ENCODE results near the gene USP32.

The USP32 gene

GRCh38 chr17:60278237-60278636, 113.7 kb downstream of the USP32 start:
- Histone ChIP-seq H3K36me3 (ENCODE audit: control insufficient read depth, insufficient read depth, low read length) (no peaks in the 10 kb centered on the region), H3K27ac (no peak overlapping the region), H3K4me2 (ENCODE audit: low read length) (no peak overlapping the region), H3K4me1 (no peaks in the 10 kb centered on the region), H3K27me3 (ENCODE audit: control insufficient read depth, insufficient read depth, low read length) (no peaks in the 10 kb centered on the region), H3K9ac (no peak overlapping the region), H3K79me2 (no peaks in the 10 kb centered on the region), H3K9me3 (ENCODE audit: control insufficient read depth, low read length) (no peaks in the 10 kb centered on the region), H2AFZ (no peak overlapping the region), H3K4me3 (ENCODE audit: low read depth, low read length) (no peak overlapping the region)
- no peak for TF ChIP-seq CTCF (IDR thresholded peaks at IDR 0.05)

- no peak for TF ChIP-seq CTCF (IDR thresholded peaks at IDR 0.05)
- Histone ChIP-seq H3K36me3 (ENCODE audit: control insufficient read depth, insufficient read depth, low read length) (no peaks in the 10 kb centered on the region), H2AFZ (no peak overlapping the region), H3K4me2 (ENCODE audit: low read length) (no peak overlapping the region), H3K79me2 (no peaks in the 10 kb centered on the region), H3K27me3 (ENCODE audit: control insufficient read depth, insufficient read depth, low read length) (no peaks in the 10 kb centered on the region), H3K9ac (no peak overlapping the region), H3K27ac (no peak overlapping the region), H3K9me3 (ENCODE audit: control insufficient read depth, low read length) (no peaks in the 10 kb centered on the region), H3K4me1 (no peaks in the 10 kb centered on the region), H3K4me3 (ENCODE audit: low read depth, low read length) (no peak overlapping the region)
Measured at GRCh38 chr17:60277258-60277657, 114.7 kb downstream of the USP32 start.

GRCh38 chr17:60269417-60269816, 122.5 kb downstream of the USP32 start:
- no peak overlapping the region for H3K27ac ChIP-seq
- H3K4me2 ChIP-seq (ENCODE audit: low read length): no peak overlapping the region
- H3K36me3 ChIP-seq (ENCODE audit: control insufficient read depth, insufficient read depth, low read length): no peaks in the 10 kb centered on the region
- TF ChIP-seq CTCF (IDR thresholded peaks at IDR 0.05): no peak
- no peaks in the 10 kb centered on the region for H3K4me1 ChIP-seq
- H3K27me3 ChIP-seq (ENCODE audit: control insufficient read depth, insufficient read depth, low read length): no peaks in the 10 kb centered on the region
- no peaks in the 10 kb centered on the region for H3K9me3 ChIP-seq (ENCODE audit: control insufficient read depth, low read length)
- H3K4me3 ChIP-seq (ENCODE audit: low read depth, low read length): no peak overlapping the region
- no peak overlapping the region for H2AFZ ChIP-seq
- H3K79me2 ChIP-seq: no peaks in the 10 kb centered on the region
- H3K9ac ChIP-seq: no peak overlapping the region

GRCh38 chr17:60260540-60260939, 131.4 kb downstream of the USP32 start:
- H3K4me2 ChIP-seq (ENCODE audit: low read length): no peak overlapping the region
- TF ChIP-seq CTCF (IDR thresholded peaks at IDR 0.05): no peak
- no peak overlapping the region for H2AFZ ChIP-seq
- H3K27ac ChIP-seq: no peak overlapping the region
- H3K4me3 ChIP-seq (ENCODE audit: low read depth, low read length): no peak overlapping the region
- H3K9me3 ChIP-seq (ENCODE audit: control insufficient read depth, low read length): no peaks in the 10 kb centered on the region
- no peaks in the 10 kb centered on the region for H3K4me1 ChIP-seq
- no peak overlapping the region for H3K9ac ChIP-seq
- H3K36me3 ChIP-seq (ENCODE audit: control insufficient read depth, insufficient read depth, low read length): no peaks in the 10 kb centered on the region
- no peaks in the 10 kb centered on the region for H3K27me3 ChIP-seq (ENCODE audit: control insufficient read depth, insufficient read depth, low read length)
- H3K79me2 ChIP-seq: no peaks in the 10 kb centered on the region

- Histone ChIP-seq H3K9me3 (ENCODE audit: control insufficient read depth, low read length) (no peaks in the 10 kb centered on the region), H3K27me3 (ENCODE audit: control insufficient read depth, insufficient read depth, low read length) (no peaks in the 10 kb centered on the region), H3K36me3 (ENCODE audit: control insufficient read depth, insufficient read depth, low read length) (no peaks in the 10 kb centered on the region), H2AFZ (no peak overlapping the region), H3K4me2 (ENCODE audit: low read length) (no peak overlapping the region), H3K4me1 (no peaks in the 10 kb centered on the region), H3K4me3 (ENCODE audit: low read depth, low read length) (no peak overlapping the region), H3K27ac (no peak overlapping the region), H3K9ac (no peak overlapping the region), H3K79me2 (no peaks in the 10 kb centered on the region)
- TF ChIP-seq CTCF (IDR thresholded peaks at IDR 0.05): no peak
Measured at GRCh38 chr17:60258313-60258712, 133.6 kb downstream of the USP32 start.

Data from parathyroid adenoma (tissue), 2 donors.